K562 (cell line): ENCODE data around the gene C4A. TPM values are rescaled to one million over a fixed set of nuclear protein-coding genes. Genes with fewer than 3 reads are reported as not detected.

Source experiments
- CUX1 ChIP-seq: fragments of 200-800 bp; sonication (Bioruptor generic); IDR thresholded peaks from 2 replicates; pipeline ENCODE4 v1.6.1; 2016; ENCODE audit warnings: missing genetic modification characterization, missing compliant biosample characterization
- GABPB1 ChIP-seq: sonication (generic); formaldehyde crosslinking; IDR thresholded peaks from 2 replicates; pipeline ENCODE4 v1.8.0; 2022; ENCODE audit warnings: mild to moderate bottlenecking, missing genetic modification reagents
- HNRNPUL1 ChIP-seq: fragments of 200-400 bp; formaldehyde crosslinking; IDR thresholded peaks from 2 replicates; pipeline ENCODE4 v1.6.1; 2017; ENCODE audit warnings: low read length
- KLF1 ChIP-seq: fragments of 450-650 bp; IDR thresholded peaks from 2 replicates; pipeline ENCODE4 v1.6.1; 2016; ENCODE audit warnings: missing genetic modification characterization, missing compliant biosample characterization
- MXI1 ChIP-seq: IDR thresholded peaks from 2 replicates; pipeline ENCODE4 v1.6.1; 2011; ENCODE audit warnings: low read depth, mild to moderate bottlenecking, improper control_type of control experiment, low read length
- NFE2 ChIP-seq: IDR thresholded peaks from 2 replicates; pipeline ENCODE4 v1.6.1; 2014; ENCODE audit warnings: antibody characterized with exemption, low read depth
- SAP30 ChIP-seq: fragments of 200-600 bp; sonication (generic); IDR thresholded peaks from 2 replicates; pipeline ENCODE4 v1.6.1; 2012; ENCODE audit warnings: borderline replicate concordance, low read depth, mild to moderate bottlenecking, moderate library complexity, low read length, control low read depth, inconsistent platforms; ENCODE audit not compliant: insufficient read depth, poor library complexity, severe bottlenecking
- SMARCA4 ChIP-seq: fragments of 450-650 bp; IDR thresholded peaks from 2 replicates; pipeline ENCODE4 v1.6.1; 2016
- SMARCC2 ChIP-seq: fragments of 450-650 bp; IDR thresholded peaks from 2 replicates; pipeline ENCODE4 v1.6.1; 2017; ENCODE audit warnings: antibody characterized with exemption, moderate library complexity, mild to moderate bottlenecking, low read depth
- SUPT5H ChIP-seq: fragments of 450-650 bp; IDR thresholded peaks from 2 replicates; pipeline ENCODE4 v1.6.1; 2016
- ZBTB11 ChIP-seq, 3 experiments: fragments of 200-800 bp in 1 of 3; fragments of 250-450 bp in 1 of 3; fragments of 450-650 bp in 1 of 3; sonication (Bioruptor Pico) in 1 of 3; sonication (Bioruptor generic) in 1 of 3; formaldehyde crosslinking in 1 of 3; IDR thresholded peaks; 2 replicates each; pipeline versions ENCODE4 v1.6.1 to v1.8.0; 2016 to 2022; ENCODE audit warnings: mild to moderate bottlenecking in 2 of 3, missing genetic modification characterization in 2 of 3, missing compliant biosample characterization in 1 of 3, moderate library complexity in 1 of 3
- ZNF280A ChIP-seq: fragments of 450-650 bp; IDR thresholded peaks from 2 replicates; pipeline ENCODE4 v1.6.1; 2018; ENCODE audit warnings: mild to moderate bottlenecking, low read depth; ENCODE audit not compliant: partially characterized antibody
- ZNF280B ChIP-seq: fragments of 250-450 bp; sonication (Bioruptor Pico); IDR thresholded peaks from 2 replicates; pipeline ENCODE4 v1.5.1; 2021; ENCODE audit warnings: mild to moderate bottlenecking
- ZNF408 ChIP-seq: fragments of 250-450 bp; sonication (Bioruptor Pico); IDR thresholded peaks from 2 replicates; pipeline ENCODE4 v1.4.0; 2020; ENCODE audit warnings: low read depth, mild to moderate bottlenecking, moderate library complexity
- ZNF431 ChIP-seq: sonication (generic); formaldehyde crosslinking; IDR thresholded peaks from 2 replicates; pipeline ENCODE4 v1.8.0; 2022; ENCODE audit warnings: mild to moderate bottlenecking, missing genetic modification reagents
- polyA plus RNA-seq, 8 experiments: library from polyadenylated mRNA; depleted of rRNA in 4 of 8; stranded (reverse) in 5 of 8; unstranded in 3 of 8; fragments of >200 nt; fragmentation: Nextera tagmentation in 2 of 8; fragmentation: Illumina TruSeq in 1 of 8; extraction: Ambion mirVana in 2 of 8; extraction: Trizol in 1 of 8; gene quantifications; 2 replicates each; pipeline versions ENCODE4 v1.2.1 to v1.2.3, GENCODE V29; 2011 to 2014; ENCODE audit warnings: inconsistent platforms in 1 of 8, missing spikeins in 1 of 8
- total RNA-seq, 7 experiments: library from RNA; depleted of rRNA in 6 of 7; stranded (reverse); fragments of >200 nt in 6 of 7; fragmentation: Illumina TruSeq in 2 of 7; extraction: Trizol in 2 of 7; gene quantifications; 2 replicates each; pipeline versions ENCODE4 v1.2.1 to v1.2.3, GENCODE V29; 2011 to 2021; ENCODE audit warnings: low replicate concordance in 1 of 7

C4A gene
- total and polyA plus RNA-seq, 9 of the 15 experiments (the other 6 are each of a cell fraction or from before 2014, with no cell fraction given): 0.27 to 7.6 (median 5.0) TPM

GRCh38 chr6:31948753-31949413 lies 33.0 kb upstream of the C4A start (continued):
- TF ChIP-seq ZBTB11 (CRISPR knock-in tag; IDR thresholded peaks at IDR 0.05) (peak in 1 of 3 experiments; percentile 39; a peak in 1 of 6 replicates), SUPT5H (peak; percentile 38; the same call in 1 of the 2 replicates), ZNF280A (no peak), SMARCC2 (peak; percentile 61), GABPB1 (CRISPR knock-in tag) (peak; percentile 75), ZNF280B (CRISPR knock-in tag) (no peak), KLF1 (tag) (peak; percentile 81; the same call in 1 of the 2 replicates), SAP30 (peak; percentile 44), ZNF431 (CRISPR knock-in tag) (no peak), ZNF408 (CRISPR knock-in tag) (no peak), MXI1 (0 out of 2 replicates have a peak, but pooled peaks have one; percentile 26), SMARCA4 (peak; percentile 87), NFE2 (0 out of 2 replicates have a peak, but pooled peaks have one; percentile 45), CUX1 (CRISPR knock-in tag) (peak; percentile 78; the same call in 1 of the 2 replicates), HNRNPUL1 (peak; percentile 27; the same call in 1 of the 2 replicates)
